GM04504 (cell line): ENCODE measurements around the gene PIRT.
"Not testable (repeated sequence)": the region's sequence is repeated elsewhere in the genome, so short reads cannot be mapped to it uniquely, and the experiment has no call there.

Source experiments
- DNase-seq: peaks from one replicate; pipeline ENCODE4 v3.0.0-alpha.2; 2012; ENCODE audit warnings: low read depth

The PIRT gene

DNA sequence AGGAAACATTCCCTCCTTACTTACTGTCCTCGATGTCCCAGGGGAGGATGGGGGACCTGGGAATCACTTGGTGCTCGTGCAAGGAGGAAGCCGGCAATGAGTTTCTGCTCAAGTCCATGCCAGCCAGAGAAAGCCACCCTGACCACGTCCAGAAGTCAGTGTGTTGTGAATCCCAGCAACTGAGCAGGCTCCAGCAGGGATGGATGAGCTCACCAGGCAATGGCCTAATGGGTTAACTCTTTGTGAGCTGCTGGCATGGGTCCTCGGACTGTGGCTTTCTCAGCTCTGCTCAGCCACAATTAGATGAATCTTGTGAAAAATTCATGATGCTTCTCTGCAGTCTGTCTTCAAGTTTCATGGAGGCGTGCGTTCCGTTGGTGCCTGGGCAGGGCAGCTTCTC, at the start of gene PIRT:
PIRT (minus strand) TSS at position 167 of the 400 bp plus-strand sequence. CDS start 12,442 bp downstream, outside the sequence.
- no peak for DNase-seq

DNA sequence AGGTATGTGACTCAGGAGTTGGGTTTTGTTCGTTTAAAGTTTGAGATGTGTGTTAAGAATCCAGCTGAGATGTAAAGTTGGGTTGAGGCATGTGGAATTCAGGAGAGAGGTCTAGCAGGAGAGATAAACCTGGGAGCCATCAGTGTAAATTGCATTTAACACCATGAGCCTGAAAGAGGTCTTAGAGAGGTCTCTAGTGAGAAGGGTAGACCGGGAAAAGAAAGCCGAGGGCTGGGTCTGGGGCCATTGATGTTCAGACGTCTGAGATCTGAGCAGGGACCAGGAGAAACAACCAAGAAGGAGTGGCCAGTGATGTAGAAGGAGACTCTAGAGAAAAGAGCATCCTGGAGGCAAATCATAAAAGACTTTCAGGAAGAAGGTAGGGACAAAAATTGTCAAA, 44.1 kb upstream of the PIRT start:
- no peak for DNase-seq

GRCh38 chr17:10879190-10879836, 41.4 kb upstream of the PIRT start:
- DNase-seq = no peak

DNA sequence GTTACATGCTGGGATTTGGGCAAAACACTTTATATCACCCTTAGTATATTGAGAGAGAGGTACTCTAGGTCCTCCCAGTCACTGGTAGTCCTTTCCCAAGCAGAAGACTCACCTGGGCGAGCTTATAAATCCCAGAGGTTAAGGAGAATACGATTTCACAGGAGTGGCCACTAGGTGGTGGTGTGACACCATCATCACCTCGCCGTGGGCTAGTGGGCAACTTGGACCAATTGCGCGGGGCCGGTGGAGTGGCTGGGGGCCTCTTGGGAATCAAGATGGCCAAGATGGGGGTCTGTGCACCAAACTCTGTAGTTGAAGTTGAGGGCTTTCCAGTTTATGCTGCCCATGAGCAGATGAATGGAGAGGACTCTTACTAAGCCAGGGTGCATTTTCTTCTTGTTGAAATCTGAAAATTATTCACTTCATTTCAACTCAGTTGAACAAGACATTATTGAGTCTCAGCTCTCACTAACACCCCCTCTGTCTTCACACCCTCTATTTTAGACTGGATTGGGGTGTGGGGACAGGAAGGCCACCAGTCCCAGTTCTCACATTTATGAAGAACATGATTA, 38.2 kb upstream of the PIRT start:
- DNase-seq = no peak

- no peak for DNase-seq
Observed at GRCh38 chr17:10875430-10875851, 37.6 kb upstream of the PIRT start.

DNA sequence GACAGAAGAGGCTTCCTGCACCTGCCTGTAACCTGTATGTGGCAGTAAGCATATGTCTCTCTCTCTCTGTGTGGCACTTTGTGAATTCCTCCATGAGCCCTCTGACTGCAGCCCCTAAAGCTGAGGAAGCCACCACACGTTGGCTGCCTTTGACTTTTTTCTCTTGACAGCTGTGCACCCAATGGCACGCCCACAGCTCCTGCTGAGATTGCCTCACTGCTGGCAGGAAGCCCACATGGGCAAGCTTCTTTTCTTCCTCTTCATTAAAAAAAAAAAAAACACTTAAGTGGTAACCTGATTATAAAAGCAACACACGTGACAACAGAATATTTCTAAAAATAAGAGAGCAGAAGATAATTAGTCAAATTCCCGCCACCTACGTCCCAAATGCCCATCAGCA, 34.0 kb upstream of the PIRT start:
- no peak for DNase-seq

DNA sequence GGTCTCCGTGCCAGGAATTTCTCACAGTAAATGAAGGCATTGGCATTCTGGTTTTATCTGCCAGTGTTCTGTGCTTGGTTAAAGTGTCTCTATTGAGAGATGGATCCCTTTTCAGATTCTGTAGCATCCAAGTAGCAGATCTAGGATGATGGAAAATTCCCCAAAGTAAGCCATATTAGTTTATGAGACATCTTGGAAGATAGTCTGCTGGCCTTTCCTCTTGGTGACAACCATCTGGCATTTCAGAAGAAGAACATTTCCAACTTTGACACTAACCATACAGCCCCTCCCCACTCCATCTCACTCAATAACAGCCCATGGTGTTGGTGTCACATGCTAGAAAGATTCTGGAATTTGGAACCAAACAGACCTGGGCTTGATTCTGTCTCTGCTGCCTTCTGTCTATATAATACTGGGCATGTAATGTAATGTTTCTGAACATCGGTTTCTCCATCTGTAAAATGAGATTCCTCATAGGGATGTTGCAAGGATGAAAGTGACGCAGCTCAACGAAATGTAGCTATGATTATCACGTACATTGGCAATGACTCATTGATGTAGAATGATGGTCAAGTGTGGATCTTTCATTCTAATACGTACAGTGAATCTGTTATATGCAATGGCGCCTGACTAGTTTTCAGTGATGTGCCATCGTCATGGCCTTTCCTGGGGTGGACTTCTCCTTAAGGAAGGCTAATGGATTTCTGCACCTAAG, 32.6 kb upstream of the PIRT start:
- DNase-seq = no peak

GRCh38 chr17:10868744-10869143, 30.9 kb upstream of the PIRT start:
- DNase-seq = not testable (repeated sequence)

GRCh38 chr17:10859051-10859450, 21.2 kb upstream of the PIRT start:
- no peak for DNase-seq

- DNase-seq = no peak
Observed at GRCh38 chr17:10857976-10858375, 20.1 kb upstream of the PIRT start.

DNA sequence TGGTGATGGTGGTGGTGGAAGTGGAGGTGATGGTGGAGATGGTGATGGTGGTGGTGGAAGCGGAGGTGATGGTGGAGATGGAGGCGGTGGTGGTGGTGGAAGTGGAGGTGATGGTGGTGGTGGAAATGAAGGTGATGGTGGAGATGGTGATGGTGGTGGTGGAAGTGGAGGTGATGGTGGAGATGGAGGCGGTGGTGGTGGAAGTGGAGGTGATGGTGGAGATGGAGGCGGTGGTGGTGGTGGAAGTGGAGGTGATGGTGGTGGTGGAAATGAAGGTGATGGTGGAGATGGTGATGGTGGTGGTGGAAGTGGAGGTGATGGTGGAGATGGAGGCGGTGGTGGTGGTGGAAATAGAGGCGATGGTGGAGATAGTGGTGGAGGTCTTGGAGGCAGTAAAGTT, 8.7 kb upstream of the PIRT start:
- not testable (repeated sequence) for DNase-seq

DNA sequence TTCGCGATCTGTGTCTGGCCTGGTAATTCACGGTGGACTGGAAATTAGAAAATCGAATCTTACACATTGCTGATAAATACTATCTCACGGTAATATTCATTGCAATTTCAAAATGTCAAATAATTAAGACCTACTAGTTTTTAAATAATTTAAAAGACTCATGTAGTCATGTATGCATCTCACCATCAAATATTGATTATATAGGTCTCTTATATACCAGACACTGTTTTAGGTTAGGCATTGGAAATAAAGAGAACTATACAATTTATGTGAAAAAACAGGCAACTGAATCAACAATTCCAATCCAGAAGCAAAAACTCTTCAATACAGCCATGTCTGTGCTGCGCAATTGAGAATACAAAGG, 7.5 kb upstream of the PIRT start:
- DNase-seq = no peak

GRCh38 chr17:10844621-10845387, 6.9 kb upstream of the PIRT start:
- DNase-seq = peak; percentile 22

DNA sequence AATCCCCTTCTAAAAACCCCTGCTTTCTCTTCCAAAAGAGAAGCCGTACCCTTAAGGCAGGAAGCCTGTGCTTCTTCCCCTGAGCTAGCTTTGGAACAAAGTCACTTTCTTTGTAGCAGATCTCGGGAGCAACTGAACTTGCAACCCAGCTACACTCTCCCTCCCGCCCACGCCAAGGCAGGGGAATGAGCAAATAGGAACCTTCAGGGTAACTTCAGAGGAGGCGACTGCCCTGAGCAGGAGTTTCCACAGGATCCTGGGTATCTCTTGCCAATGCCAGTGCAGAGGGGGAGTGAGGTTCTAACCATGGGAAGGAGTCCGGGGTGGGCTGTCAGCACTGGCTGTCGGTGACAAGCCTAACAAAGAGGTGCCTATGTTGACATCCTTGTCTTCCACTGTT, 5.9 kb upstream of the PIRT start:
- no peak for DNase-seq

DNA sequence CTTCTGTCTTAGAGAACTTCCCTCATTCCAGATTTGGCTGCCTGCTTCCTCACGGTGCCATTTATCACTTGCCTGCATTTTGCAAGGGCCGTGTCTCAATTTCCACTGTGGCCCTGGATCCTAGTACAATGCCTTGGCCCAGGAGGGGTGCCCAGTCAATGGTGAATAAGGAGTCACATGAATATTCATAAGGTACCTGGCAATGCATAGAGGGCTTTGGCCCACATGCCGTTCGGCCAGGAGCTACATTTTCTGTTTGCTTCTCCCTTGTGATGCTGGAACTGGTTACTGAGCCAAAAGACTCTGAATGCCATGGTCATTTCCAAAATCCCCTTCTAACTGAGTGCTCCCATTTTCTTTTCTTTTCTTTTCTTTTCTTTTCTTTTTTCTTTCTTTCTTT, 4.8 kb upstream of the PIRT start:
- DNase-seq = no peak

- DNase-seq = no peak
Observed at GRCh38 chr17:10838682-10839081, 795 bp upstream of the PIRT start.

GRCh38 chr17:10836966-10837590, 809 bp downstream of the PIRT start:
- DNase-seq = no peak

- no peak for DNase-seq
Observed at GRCh38 chr17:10836145-10836544, 1.7 kb downstream of the PIRT start.

GRCh38 chr17:10831696-10832095, 6.2 kb downstream of the PIRT start:
- no peak for DNase-seq

GRCh38 chr17:10827898-10828552, 9.9 kb downstream of the PIRT start:
- no peak for DNase-seq

GRCh38 chr17:10824874-10825273, 13.0 kb downstream of the PIRT start:
- no peak for DNase-seq

- DNase-seq = no peak
Observed at GRCh38 chr17:10821770-10822169, 16.1 kb downstream of the PIRT start.
